HG03159 (cell line): Measurements from ENCODE around the gene GATD1.

Source experiments
- ATAC-seq: cut with Tn5 transposase; IDR thresholded peaks from one replicate; pipeline ENCODE4 v1.9.1; 2021; ENCODE audit warnings: mild to moderate bottlenecking, moderate library complexity; ENCODE audit not compliant: unreplicated experiment

Gene GATD1

DNA sequence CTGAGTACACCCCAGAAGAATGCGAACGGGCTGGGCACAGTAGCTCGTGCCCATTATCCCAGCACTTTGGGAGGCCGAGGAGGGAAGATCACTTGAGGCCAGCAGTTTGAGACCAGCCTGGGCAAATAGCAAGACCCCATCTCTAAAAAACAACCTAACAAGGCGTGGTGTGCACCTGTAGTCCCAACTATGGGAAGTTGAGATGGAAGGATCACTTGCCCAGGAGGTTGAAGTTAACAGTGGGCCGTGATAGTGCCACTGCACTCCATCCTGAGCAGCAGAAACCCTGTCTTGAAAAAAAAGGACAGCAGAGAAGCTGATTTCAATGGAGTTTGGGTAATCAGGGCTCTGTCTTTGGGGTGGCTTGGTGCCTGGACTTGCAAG, 35.8 kb upstream of the GATD1 start:
- ATAC-seq, result no peak

GRCh38 chr11:812390-812789, 35.1 kb upstream of the GATD1 start:
- no peak for ATAC-seq

DNA sequence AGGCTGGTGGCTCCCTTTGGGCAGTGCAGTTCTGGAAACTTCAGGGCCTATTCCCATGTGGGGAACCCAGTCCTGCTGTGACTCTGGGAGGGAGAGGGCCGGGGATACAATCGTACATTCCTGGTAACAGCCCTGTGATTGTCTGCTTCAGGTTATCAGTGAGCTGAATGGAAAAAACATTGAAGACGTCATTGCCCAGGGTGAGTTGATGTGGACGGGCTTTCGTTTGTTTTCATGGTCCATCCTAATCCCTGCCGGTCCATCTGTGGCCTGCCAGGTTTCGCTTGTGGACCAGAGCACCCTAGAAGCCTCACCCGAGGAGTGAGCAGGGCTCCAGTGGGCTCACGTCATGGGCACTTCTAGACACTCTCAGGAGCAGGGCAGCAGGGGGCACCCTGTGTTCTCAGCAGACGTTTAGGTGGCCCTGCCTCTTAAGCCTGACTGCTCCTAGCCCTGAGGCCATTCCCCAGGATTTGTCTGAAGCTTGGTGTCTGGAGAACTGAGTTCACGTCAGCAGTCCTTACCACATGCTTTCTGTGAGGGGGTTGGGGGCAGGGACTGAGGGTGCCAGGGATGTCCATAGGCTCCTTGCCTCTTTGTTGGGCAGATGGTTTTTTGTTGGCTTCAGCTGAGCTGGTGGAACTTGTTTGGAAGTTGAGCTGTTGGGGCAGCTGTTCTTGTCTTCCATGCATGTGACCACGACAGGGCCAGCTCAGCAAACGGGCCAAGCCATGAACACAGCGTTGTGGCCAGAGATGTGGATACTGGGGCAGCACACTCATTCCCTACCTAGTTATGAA, 34.4 kb upstream of the GATD1 start:
- ATAC-seq, result no peak

GRCh38 chr11:810040-810567, 32.8 kb upstream of the GATD1 start:
- ATAC-seq, result peak; percentile 12

DNA sequence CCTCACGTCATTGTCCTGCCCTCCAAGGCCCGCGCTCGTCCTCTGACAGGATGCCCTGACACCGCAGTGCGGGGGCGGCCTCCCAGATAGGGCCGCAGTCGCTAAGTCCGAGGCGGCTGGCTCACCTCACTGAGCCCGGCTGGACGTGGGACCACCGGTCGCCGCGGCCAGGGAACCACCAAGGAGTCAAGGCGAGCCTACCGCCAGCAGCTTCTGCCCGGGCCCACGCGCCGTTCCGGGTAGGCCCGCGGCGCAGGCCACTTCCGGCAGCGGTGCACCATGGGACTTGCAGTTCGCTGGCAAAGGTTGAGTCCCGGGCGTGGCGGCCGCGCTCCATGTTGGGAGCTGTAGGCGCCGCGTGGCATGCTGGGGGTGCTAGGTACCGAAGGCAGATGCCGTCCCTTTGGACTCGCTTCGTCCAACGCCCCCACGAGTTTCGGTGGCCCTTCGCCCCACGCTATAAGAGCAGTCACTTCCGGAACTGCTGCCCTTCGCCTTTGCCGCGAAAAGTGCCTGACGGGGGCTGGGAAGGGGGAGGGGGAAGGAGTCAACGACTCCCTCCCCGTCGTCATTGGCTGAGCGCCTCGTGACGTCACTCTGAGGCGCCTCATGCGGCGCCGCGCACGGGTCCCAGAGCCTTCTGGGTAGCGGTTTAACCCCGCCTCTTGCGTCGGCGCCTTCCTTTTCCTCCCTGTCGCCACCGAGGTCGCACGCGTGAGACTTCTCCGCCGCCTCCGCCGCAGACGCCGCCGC, 32.2 kb upstream of the GATD1 start, which contains the start of gene RPLP2:
Gene RPLP2 (plus strand): TSS at position 681 of the 753 bp plus-strand sequence. CDS start 268 bp downstream, outside the sequence.
- ATAC-seq, result peak; percentile 62

GRCh38 chr11:808427-809286, 31.4 kb upstream of the GATD1 start:
- no peak for ATAC-seq

GRCh38 chr11:804599-804964, 27.3 kb upstream of the GATD1 start:
- no peak for ATAC-seq

- ATAC-seq, result no peak
Measured at GRCh38 chr11:803770-804598, 26.7 kb upstream of the GATD1 start.

- no peak for ATAC-seq
Measured at GRCh38 chr11:803467-803742, 26.1 kb upstream of the GATD1 start.

DNA sequence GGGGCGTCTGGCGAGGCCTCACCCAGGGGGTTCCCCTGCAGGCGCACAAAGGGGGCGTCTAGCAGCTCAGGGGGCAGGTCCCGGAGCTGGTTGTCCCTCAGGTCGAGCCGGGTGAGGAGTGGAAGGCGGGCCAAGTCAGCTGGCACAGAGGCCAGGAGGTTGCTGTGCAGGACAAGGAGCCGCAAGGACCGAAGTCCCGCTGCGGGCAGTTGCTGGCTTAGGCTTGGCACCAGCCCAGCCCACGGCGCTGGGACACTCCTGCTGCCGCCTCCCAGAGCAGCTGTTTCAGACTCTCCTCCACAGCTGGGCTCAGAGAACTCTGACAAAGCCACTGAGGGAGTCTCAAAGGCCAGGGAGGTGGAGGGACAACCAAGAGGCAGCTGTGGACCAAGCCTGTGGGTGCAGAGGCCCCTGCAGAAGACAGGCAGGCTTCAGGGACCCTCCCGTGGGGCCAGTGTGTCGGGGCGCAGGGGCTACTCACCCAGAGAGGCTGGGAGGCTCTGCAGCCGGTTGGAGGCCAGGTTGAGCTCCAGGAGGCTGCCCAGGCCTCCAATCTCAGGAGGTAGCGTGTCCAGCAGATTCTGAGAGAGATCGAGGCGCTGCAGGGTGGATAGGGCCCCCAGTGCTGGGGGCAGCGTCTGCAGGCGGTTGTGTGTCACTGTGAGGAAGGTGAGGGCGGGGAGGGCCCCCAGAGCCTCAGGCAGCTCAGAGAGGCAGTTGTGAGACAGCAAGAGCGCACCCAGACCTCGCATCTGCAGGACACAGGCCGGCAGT, 25.6 kb upstream of the GATD1 start:
- no peak for ATAC-seq

DNA sequence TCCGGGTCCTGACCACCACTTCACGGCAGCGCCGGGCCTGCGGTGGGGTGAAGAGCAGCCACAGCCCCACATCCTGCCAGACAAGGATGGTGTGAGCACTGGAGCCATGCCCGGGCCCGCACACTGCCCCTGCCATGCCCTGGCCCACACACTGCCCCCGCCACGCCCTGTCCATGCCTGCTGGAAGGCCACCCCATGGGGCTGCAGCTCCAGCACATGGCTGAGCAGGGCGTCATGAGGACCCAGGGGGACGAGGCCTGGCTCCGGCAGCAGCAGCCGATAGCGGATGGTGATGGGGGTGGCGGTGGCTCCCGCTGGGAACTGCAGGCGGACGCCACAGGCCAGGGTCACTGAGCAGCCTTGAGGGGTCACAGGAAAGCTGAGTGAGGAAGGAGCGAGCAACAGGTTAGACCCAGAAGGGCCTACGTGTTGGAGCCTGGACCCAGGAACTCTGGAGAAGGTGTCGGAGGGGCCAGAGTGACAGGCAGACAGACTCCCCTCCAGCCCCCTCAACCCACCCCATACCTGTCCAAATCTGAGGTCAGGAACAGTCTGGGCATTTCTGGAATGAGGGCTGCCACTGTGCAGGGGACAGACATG, 24.8 kb upstream of the GATD1 start:
- no peak for ATAC-seq

DNA sequence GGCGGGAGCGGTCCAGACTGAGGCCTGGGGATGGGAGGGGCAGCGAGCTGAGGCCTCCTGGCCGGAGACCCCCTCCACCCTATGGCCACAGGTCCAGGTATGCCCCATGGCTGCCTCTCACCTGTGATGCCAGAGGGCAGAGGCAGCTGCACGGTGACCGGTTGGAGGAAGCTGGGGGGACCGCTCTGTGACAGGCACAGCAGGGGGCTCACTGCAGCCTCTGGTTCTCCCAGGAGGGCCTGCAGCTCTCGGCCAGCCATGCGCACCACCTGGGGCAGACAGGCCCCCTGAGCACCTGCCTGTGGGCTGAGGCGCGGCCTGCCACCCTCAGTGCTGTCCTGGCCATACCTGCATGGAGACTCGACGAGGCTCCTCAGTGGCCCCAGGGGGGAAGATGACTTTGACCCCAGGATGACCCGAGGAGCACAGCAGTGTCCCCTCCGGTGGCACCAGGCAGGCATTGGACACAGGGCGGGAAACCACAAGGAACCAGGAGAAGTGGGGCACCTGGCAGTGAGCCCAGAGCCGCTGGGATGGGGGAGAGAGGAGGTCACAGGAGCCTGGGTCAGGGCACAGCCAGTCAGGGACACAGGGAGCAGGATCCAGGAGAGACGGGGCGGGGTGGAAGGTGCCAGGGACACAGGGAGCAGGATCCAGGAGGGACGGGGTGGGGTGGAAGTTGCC, 24.0 kb upstream of the GATD1 start:
- ATAC-seq, result no peak

DNA sequence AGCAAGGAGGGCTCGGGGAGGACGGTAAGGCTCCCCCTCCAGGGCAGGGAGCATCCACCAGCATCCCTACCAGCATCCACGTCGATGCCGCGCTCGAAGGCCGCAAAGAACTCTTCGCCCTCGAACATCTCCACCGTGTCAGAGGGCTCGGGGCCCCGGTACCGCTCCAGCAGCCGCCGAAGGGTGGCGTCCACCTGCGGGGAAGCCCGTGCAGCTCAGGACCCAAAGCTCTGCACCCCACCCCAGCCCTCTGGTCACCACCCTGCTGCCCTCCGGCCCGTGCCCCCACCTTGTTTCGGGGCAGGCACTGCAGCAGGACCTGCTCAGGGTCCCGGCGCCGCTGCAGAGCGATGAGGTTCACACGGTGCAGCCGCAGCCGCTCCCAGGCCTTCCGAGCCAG, 23.2 kb upstream of the GATD1 start:
- no peak for ATAC-seq

DNA sequence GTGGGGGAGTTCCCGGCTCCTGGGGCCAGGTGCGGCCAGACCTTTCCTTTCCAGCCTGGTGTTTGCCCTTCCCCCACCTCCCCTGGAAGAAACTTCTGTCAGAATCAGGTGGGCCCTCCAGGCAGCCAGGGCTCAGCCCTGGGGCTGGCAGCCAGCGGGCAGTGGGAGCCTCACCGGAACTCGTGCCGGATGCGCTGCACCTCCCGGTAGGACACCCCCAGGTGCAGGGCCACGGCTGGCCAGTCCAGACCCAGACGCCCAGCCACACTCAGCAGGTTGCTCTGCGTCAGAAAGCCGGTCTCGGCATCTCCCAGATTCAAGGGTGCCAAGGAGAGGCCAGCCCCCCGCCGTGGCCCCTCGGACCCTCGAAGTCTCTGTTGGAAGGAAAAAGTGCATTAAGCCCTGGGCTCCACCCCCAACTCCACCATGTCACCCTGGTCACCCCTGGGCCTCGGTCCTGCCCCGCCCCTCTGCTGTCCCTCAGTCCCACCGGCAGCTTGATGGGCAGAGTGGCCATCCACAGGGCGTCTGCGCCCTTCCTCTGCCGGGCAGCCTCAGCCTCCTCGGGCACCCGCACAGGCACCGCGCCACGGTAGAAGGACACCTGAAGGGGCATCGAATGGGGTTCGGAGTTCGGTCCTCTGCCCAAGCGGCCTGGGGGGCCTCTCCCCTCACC, 22.5 kb upstream of the GATD1 start:
- no peak for ATAC-seq

DNA sequence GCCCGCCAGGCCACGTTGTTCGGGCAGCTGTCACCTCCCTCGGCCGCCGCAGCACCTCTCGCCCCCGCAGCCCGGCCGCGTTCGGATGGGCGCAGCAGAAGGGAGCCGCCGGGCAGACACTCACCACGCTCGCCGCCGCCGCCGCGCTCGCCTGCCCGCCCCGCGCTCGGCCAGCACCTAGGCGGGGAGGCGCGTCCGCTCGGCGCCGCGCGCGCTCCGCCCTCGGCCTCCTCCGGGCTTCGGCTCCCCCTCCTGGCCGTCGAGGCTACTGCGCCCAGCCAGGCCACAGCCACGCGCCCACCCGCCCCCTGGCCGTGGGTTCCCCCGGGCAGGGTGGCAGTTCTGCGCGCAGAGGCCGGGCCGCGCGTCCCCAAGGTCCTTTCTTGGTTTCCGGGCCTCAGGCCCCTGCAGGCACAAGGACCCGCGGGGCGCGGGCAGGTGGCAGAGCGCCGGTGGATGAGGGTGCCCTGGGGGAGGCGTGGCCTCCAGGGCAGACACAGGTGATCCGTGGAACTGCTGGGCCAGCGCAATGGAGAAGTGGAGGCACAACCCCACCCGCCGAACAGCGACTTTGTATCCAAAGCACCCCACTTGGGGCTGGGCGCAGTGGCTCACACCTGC, 20.9 kb upstream of the GATD1 start, which contains the start of gene SLC25A22:
Gene SLC25A22 (minus strand): TSS at position 189 of the 621 bp plus-strand sequence. CDS start 3,275 bp downstream, outside the sequence.
- ATAC-seq, result peak; percentile 52

DNA sequence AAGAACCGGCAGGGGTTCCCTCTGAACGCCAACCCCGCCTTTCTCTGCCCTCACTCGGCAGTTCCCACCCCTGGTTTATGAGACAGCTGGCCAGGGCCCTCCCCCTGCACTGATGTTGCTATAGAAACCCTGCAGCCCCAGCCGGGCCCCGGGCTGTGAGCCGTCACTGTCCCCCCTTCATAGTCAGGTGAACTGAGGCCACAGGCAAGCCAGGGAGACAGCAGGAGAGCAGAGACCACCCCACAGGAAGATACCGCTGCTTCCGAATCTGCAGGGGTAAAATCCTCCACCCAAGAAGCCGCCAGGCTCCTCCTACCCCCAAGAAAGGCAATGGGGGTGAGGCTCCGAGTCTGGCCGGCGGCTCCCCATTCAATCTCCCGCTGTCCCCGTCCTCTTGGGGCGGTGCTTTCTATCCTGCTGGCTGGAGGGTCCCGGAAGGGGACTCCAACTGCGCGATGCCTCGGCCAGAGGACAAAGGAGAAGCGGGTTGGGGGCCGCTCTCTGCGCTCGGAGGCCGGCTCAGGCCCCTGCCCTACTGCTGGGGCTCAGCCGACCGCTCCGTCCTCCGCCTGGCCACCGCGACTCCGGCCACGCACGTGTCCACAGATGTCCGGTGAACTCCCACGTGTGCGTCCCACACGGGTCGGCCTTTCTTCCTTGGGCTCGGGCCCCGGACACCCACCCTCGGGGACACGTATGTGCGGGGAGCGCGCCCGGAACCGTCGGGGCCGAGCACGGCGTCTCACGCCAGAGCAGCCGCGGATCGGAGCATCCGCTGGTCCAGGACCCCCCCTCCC, 20.2 kb upstream of the GATD1 start:
- ATAC-seq, result peak; percentile 45
